ENCODE measurements around the gene KRTAP3-2.

- TF ChIP-seq POLR2A (IDR thresholded peaks at IDR 0.05) (no peak), CTCF (IDR thresholded peaks at IDR 0.05 in 8 of 11, conservative IDR thresholded peaks at IDR 0.05 in 3 of 11) (no peak)
Observed at GRCh38 chr17:40993084-40993483, 6.6 kb downstream of the KRTAP3-2 start.
